H1 (cell line): ENCODE data around the gene KIF25.

Experiments used
- CBX8 ChIP-seq: fragments of 300-800, 300-1000 bp; sonication (generic); IDR thresholded peaks from 2 replicates; pipeline ENCODE4 v1.7.1; 2016; ENCODE audit warnings: low read depth, low read length, borderline replicate concordance
- EZH2 ChIP-seq: fragments of 200-600 bp; sonication (generic); IDR thresholded peaks from 2 replicates; pipeline ENCODE4 v1.7.1; 2012; ENCODE audit warnings: low read depth, mild to moderate bottlenecking, moderate library complexity, low read length, inconsistent platforms; ENCODE audit not compliant: severe bottlenecking
- GABPA ChIP-seq: IDR thresholded peaks from 2 replicates; pipeline ENCODE4 v1.6.1; 2011; ENCODE audit warnings: mild to moderate bottlenecking, low read length, moderate library complexity, borderline replicate concordance; ENCODE audit not compliant: insufficient read depth
- POLR2A ChIP-seq, 2 experiments: IDR thresholded peaks; 1 replicate in 1 of 2; 2 replicates in 1 of 2; pipeline ENCODE4 v1.6.1; 2011; ENCODE audit warnings: low read depth in 2 of 2, low read length in 2 of 2, mild to moderate bottlenecking in 2 of 2; ENCODE audit errors: control extremely low read depth in 1 of 2
- POLR2AphosphoS5 ChIP-seq: IDR thresholded peaks from 2 replicates; pipeline ENCODE4 v1.6.1; 2011; ENCODE audit warnings: low read depth, low read length
- YY1 ChIP-seq: IDR thresholded peaks from 2 replicates; pipeline ENCODE4 v1.6.1; 2011; ENCODE audit warnings: low read depth, mild to moderate bottlenecking, low read length
- TF ChIP-seq, protein P1 (sequence below), 3 experiments: IDR thresholded peaks; 1 replicate in 2 of 3; 2 replicates in 1 of 3; pipeline versions ENCODE4 v1.5.1 to v1.6.1; 2011; ENCODE audit warnings: low read length in 3 of 3, mild to moderate bottlenecking in 3 of 3, inconsistent platforms in 2 of 3, low read depth in 1 of 3, moderate library complexity in 1 of 3; ENCODE audit not compliant: insufficient read depth in 1 of 3; ENCODE audit errors: control extremely low read depth in 1 of 3
- TF ChIP-seq, protein P2 (sequence below): IDR thresholded peaks from 2 replicates; pipeline ENCODE4 v1.6.1; 2012; ENCODE audit warnings: inconsistent platforms
- TF ChIP-seq, protein P3 (sequence below): IDR thresholded peaks from 2 replicates; pipeline ENCODE4 v1.6.1; 2012; ENCODE audit warnings: inconsistent platforms

DNA sequence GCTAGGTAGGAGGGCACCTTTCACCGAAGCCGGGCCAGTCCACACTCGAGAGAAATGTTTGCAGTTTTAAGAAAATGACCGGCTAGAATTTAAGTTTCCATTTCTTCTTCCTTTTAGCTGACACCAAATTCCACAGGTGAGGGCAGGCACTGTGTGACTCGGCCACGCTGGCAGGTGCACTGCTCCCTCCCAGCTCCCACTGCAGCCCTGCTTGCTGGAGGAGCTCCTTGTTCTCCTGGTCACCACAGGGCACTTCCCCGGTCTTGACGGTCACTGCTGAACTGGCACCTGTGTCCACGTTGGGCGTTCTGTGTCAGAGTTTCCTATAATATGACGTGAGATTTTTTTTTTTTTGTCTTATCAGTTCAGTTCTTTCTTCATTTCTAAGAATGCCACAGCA lies 3.6 kb upstream of the KIF25 start:
- TF ChIP-seq POLR2A (IDR thresholded peaks at IDR 0.05; ENCODE audit: control extremely low read depth in 1 of 2, low read depth in 2 of 2, low read length in 2 of 2) (no peak), CBX8 (no peak), YY1 (no peak), POLR2AphosphoS5 (no peak), EZH2 (no peak), GABPA (no peak)
- TF ChIP-seq, protein P1, sequence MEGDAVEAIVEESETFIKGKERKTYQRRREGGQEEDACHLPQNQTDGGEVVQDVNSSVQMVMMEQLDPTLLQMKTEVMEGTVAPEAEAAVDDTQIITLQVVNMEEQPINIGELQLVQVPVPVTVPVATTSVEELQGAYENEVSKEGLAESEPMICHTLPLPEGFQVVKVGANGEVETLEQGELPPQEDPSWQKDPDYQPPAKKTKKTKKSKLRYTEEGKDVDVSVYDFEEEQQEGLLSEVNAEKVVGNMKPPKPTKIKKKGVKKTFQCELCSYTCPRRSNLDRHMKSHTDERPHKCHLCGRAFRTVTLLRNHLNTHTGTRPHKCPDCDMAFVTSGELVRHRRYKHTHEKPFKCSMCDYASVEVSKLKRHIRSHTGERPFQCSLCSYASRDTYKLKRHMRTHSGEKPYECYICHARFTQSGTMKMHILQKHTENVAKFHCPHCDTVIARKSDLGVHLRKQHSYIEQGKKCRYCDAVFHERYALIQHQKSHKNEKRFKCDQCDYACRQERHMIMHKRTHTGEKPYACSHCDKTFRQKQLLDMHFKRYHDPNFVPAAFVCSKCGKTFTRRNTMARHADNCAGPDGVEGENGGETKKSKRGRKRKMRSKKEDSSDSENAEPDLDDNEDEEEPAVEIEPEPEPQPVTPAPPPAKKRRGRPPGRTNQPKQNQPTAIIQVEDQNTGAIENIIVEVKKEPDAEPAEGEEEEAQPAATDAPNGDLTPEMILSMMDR (IDR thresholded peaks at IDR 0.05; ENCODE audit: control extremely low read depth in 1 of 3, insufficient read depth in 1 of 3, low read depth in 1 of 3, low read length in 3 of 3), result no peak
- TF ChIP-seq, protein P2, sequence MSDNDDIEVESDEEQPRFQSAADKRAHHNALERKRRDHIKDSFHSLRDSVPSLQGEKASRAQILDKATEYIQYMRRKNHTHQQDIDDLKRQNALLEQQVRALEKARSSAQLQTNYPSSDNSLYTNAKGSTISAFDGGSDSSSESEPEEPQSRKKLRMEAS, result no peak
- TF ChIP-seq, protein P3, sequence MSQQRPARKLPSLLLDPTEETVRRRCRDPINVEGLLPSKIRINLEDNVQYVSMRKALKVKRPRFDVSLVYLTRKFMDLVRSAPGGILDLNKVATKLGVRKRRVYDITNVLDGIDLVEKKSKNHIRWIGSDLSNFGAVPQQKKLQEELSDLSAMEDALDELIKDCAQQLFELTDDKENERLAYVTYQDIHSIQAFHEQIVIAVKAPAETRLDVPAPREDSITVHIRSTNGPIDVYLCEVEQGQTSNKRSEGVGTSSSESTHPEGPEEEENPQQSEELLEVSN, result no peak
